Sigmoid colon (tissue), 4 donors: ENCODE results near the gene NAA25.

Experiments
- EP300 ChIP-seq, 4 donors: sonication (generic); formaldehyde crosslinking; IDR thresholded peaks; one replicate each; pipeline ENCODE4 v1.6.1; 2017; ENCODE audit warnings: antibody characterized with exemption in 4 of 4
- POLR2AphosphoS5 ChIP-seq, 4 donors: sonication (generic); formaldehyde crosslinking; IDR thresholded peaks; one replicate each; pipeline ENCODE4 v1.6.1; 2017; ENCODE audit warnings: antibody characterized with exemption in 4 of 4
- TF ChIP-seq, protein P1 (sequence below), 4 experiments: fragments of 450-650 bp in 3 of 4; fragments of 200-600 bp in 1 of 4; IDR thresholded peaks; one replicate each; pipeline ENCODE4 v1.5.1; 2016 to 2019; ENCODE audit warnings: antibody characterized with exemption in 4 of 4, mild to moderate bottlenecking in 3 of 4, moderate library complexity in 2 of 4

DNA sequence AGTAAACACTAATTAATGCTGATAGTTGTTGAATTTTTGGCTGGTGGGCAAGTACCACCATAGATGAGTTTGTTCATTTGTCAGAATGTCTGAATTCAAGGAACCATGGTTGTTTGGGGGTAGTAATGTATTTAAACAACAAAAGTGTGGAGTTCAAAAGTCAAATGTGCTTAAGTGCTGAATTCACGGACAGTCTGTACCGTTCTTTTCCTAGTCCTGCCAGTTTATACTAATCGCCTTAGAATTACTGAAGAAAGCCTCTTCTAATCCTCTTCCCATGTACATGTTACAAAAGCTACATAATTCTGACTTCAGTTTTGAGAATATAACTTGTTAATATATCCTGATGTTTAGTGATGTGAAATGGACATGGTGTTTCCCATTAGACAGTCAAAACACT is 2.7 kb downstream of the NAA25 start:
- TF ChIP-seq, protein P1, sequence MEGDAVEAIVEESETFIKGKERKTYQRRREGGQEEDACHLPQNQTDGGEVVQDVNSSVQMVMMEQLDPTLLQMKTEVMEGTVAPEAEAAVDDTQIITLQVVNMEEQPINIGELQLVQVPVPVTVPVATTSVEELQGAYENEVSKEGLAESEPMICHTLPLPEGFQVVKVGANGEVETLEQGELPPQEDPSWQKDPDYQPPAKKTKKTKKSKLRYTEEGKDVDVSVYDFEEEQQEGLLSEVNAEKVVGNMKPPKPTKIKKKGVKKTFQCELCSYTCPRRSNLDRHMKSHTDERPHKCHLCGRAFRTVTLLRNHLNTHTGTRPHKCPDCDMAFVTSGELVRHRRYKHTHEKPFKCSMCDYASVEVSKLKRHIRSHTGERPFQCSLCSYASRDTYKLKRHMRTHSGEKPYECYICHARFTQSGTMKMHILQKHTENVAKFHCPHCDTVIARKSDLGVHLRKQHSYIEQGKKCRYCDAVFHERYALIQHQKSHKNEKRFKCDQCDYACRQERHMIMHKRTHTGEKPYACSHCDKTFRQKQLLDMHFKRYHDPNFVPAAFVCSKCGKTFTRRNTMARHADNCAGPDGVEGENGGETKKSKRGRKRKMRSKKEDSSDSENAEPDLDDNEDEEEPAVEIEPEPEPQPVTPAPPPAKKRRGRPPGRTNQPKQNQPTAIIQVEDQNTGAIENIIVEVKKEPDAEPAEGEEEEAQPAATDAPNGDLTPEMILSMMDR (IDR thresholded peaks at IDR 0.05): no peak
- TF ChIP-seq POLR2AphosphoS5 (IDR thresholded peaks at IDR 0.05) (no peak), EP300 (IDR thresholded peaks at IDR 0.05) (no peak)
